ENCODE measurements around the gene GART.

GRCh38 chr21:33569991-33570390, 28.1 kb upstream of the GART start:
- TF ChIP-seq POLR2A (IDR thresholded peaks at IDR 0.05; ENCODE audit: low read depth, low read length): no peak
- no peak for TF ChIP-seq POLR2AphosphoS5 (IDR thresholded peaks at IDR 0.05; ENCODE audit: low read depth, low read length)
- TF ChIP-seq SPI1 (IDR thresholded peaks at IDR 0.05; ENCODE audit: low read depth, low read length): no peak
- no peak for TF ChIP-seq PAX5 (IDR thresholded peaks at IDR 0.05; ENCODE audit: insufficient read depth, low read length, severe bottlenecking)
- TF ChIP-seq TAF1 (IDR thresholded peaks at IDR 0.05; ENCODE audit: low read depth, low read length): no peak

All from GM12891 (cell line).